Thyroid gland (tissue), 4 donors: Measurements from ENCODE around the gene ATXN7L1.

Source experiments
- POLR2A ChIP-seq, 2 donors: fragments of 450-650 bp; IDR thresholded peaks; one replicate each; pipeline ENCODE4 v1.6.1; 2017; ENCODE audit warnings: antibody characterized with exemption in 2 of 2, mild to moderate bottlenecking in 2 of 2, moderate library complexity in 1 of 2
- TF ChIP-seq, protein P1 (sequence below), 6 experiments: fragments of 200-600 bp in 3 of 6; fragments of 450-650 bp in 3 of 6; sonication (generic) in 3 of 6; IDR thresholded peaks; one replicate each; pipeline ENCODE4 v1.5.1; 2016 to 2019; ENCODE audit warnings: antibody characterized with exemption in 6 of 6, mild to moderate bottlenecking in 2 of 6, inconsistent platforms in 1 of 6, moderate library complexity in 1 of 6

DNA sequence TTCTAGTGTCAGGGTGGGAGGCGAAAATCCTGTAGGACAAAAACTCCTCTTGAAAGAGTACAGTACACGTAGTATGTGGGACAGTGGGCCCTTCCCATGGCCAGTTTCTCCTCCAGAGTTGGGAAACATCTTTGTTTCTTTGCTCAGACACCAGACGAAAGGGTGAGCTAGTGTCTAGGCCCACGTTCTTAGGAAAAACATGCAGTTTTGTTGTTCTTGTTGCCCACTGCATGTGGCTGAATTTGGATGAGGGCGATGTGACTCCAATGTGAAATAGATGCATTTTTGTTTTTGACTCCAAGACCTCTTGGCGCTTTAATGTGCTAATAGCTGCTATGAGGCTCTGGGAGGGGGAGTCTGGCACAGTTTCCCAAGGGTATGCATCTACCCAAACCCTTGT is 100.8 kb downstream of the ATXN7L1 start:
- TF ChIP-seq, protein P1, sequence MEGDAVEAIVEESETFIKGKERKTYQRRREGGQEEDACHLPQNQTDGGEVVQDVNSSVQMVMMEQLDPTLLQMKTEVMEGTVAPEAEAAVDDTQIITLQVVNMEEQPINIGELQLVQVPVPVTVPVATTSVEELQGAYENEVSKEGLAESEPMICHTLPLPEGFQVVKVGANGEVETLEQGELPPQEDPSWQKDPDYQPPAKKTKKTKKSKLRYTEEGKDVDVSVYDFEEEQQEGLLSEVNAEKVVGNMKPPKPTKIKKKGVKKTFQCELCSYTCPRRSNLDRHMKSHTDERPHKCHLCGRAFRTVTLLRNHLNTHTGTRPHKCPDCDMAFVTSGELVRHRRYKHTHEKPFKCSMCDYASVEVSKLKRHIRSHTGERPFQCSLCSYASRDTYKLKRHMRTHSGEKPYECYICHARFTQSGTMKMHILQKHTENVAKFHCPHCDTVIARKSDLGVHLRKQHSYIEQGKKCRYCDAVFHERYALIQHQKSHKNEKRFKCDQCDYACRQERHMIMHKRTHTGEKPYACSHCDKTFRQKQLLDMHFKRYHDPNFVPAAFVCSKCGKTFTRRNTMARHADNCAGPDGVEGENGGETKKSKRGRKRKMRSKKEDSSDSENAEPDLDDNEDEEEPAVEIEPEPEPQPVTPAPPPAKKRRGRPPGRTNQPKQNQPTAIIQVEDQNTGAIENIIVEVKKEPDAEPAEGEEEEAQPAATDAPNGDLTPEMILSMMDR (IDR thresholded peaks at IDR 0.05) = no peak
- TF ChIP-seq POLR2A (IDR thresholded peaks at IDR 0.05) = no peak
